Gastroesophageal sphincter (tissue), 4 donors: ENCODE results near the gene CSF1. TPM values are rescaled to one million over a fixed set of nuclear protein-coding genes. Genes with fewer than 3 reads are reported as not detected.
A peak's percentile ranks its signal among the peaks of the same experiment; 100 is the strongest.

Experiments used
- ATAC-seq: fragments of 150-250 bp; one replicate; pipeline ENCODE4 v1.9.1; 2016; ENCODE audit warnings: mild to moderate bottlenecking, moderate library complexity
- H3K27ac ChIP-seq, 4 donors: fragments of 200-600 bp; sonication (generic) in 3 of 4; 1 replicate in 3 of 4; 2 replicates in 1 of 4; pipeline ENCODE4 v1.5.1; 2016 to 2019
- H3K27me3 ChIP-seq: fragments of 200-600 bp; sonication (generic); one replicate; pipeline ENCODE4 v1.5.1; 2019
- H3K36me3 ChIP-seq, 2 donors: fragments of 200-600 bp; sonication (generic); one replicate each; pipeline ENCODE4 v1.5.1; 2019; ENCODE audit warnings: control low read depth in 1 of 2
- H3K4me1 ChIP-seq, 3 donors: fragments of 200-600 bp; sonication (generic); 1 replicate in 2 of 3; 2 replicates in 1 of 3; pipeline ENCODE4 v1.5.1; 2016 to 2019; ENCODE audit warnings: control low read depth in 2 of 3
- H3K4me3 ChIP-seq, 2 donors: fragments of 200-600 bp; sonication (generic); one replicate each; pipeline ENCODE4 v1.5.1; 2019; ENCODE audit warnings: mild to moderate bottlenecking in 1 of 2, moderate library complexity in 1 of 2
- H3K9me3 ChIP-seq, 3 donors: fragments of 200-600 bp; sonication (generic); one replicate each; pipeline ENCODE4 v1.5.1; 2017 to 2019; ENCODE audit warnings: control low read depth in 2 of 3
- EP300 ChIP-seq: sonication (generic); formaldehyde crosslinking; IDR thresholded peaks from one replicate; pipeline ENCODE4 v1.6.1; 2017; ENCODE audit warnings: antibody characterized with exemption, mild to moderate bottlenecking
- POLR2A ChIP-seq, 2 donors: fragments of 450-650 bp; IDR thresholded peaks; one replicate each; pipeline ENCODE4 v1.6.1; 2017; ENCODE audit warnings: antibody characterized with exemption in 2 of 2, mild to moderate bottlenecking in 2 of 2, moderate library complexity in 1 of 2
- POLR2AphosphoS5 ChIP-seq: sonication (generic); formaldehyde crosslinking; IDR thresholded peaks from one replicate; pipeline ENCODE4 v1.6.1; 2017; ENCODE audit warnings: antibody characterized with exemption
- WGBS, 2 donors: methylation state at CpG; one replicate each; pipeline ENCODE4 v1.1.5; 2018; ENCODE audit warnings: low coverage in 1 of 2; 5-methylcytosine and 5-hydroxymethylcytosine counted together
- total RNA-seq, 4 donors: library from RNA; depleted of rRNA; stranded (reverse); fragments of >200 nt; gene quantifications; one replicate each; pipeline ENCODE4 v1.1.0, GENCODE V29; 2016
- TF ChIP-seq, protein P1 (sequence below), 4 experiments: fragments of 200-600 bp in 2 of 4; fragments of 450-650 bp in 2 of 4; sonication (generic) in 1 of 4; IDR thresholded peaks; one replicate each; pipeline ENCODE4 v1.5.1; 2017 to 2019; ENCODE audit warnings: antibody characterized with exemption in 4 of 4, mild to moderate bottlenecking in 2 of 4, moderate library complexity in 2 of 4

The CSF1 gene
- total RNA-seq, 4 donors from 2014 or later = 29.6 to 50.8 (median 45.9) TPM

DNA sequence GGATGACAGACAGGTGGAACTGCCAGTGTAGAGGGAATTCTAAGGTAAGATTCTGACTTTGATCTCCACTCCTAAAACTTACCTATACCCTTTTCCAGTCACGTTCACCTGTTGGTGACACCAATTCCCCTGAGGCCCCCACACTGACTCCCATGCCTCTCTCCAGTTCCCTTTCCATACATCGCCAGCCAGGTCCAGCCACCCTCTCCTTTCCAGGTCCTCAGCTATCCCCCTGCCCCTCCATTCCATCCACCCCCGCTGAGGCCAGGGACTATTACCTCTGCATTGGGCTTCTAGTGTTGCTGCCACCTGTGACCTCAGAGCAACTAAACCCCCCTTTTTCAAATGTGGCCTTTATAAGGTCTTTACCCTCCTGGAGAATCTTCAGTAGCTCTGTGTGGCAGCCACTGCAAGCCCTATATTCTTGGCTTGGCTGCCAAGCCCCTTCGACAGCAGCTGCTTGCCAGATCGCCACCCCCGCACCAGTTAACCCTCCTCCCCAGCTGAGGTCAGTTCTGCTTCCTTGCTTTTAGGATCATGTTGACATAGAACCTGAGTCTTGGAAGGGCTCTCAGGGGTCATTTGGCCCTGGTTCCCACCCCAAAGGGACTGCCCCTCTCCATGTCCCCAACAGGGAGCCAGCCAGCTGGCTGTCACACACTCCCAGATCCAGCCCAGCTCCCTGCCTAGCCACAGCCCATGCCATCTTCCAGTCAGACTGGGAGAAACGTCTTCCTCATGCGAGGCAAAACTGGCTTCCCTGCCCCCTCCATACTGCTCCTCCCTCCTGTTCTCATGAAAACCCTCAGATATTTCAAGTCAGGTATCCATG is 14.7 kb downstream of the CSF1 start:
- TF ChIP-seq EP300 (no peak), POLR2A (IDR thresholded peaks at IDR 0.05) (no peak), POLR2AphosphoS5 (no peak)
- TF ChIP-seq, protein P1, sequence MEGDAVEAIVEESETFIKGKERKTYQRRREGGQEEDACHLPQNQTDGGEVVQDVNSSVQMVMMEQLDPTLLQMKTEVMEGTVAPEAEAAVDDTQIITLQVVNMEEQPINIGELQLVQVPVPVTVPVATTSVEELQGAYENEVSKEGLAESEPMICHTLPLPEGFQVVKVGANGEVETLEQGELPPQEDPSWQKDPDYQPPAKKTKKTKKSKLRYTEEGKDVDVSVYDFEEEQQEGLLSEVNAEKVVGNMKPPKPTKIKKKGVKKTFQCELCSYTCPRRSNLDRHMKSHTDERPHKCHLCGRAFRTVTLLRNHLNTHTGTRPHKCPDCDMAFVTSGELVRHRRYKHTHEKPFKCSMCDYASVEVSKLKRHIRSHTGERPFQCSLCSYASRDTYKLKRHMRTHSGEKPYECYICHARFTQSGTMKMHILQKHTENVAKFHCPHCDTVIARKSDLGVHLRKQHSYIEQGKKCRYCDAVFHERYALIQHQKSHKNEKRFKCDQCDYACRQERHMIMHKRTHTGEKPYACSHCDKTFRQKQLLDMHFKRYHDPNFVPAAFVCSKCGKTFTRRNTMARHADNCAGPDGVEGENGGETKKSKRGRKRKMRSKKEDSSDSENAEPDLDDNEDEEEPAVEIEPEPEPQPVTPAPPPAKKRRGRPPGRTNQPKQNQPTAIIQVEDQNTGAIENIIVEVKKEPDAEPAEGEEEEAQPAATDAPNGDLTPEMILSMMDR (IDR thresholded peaks at IDR 0.05) = no peak
- no peak for ATAC-seq
- Histone ChIP-seq H3K27ac (peak overlapping the region in 3 of 4 donors; percentile 44 to 80 (median 51)), H3K36me3 (peaks cover 0 to 92% of the 10 kb centered on the region in 2 donors), H3K9me3 (no peaks in the 10 kb centered on the region), H3K4me1 (peaks cover 0 to 73% (median 37%) of the 10 kb centered on the region in 3 donors), H3K4me3 (no peak overlapping the region), H3K27me3 (no peaks in the 10 kb centered on the region)
- WGBS, 2 donors = 70 to 90% methylated on average over 4 of the region's 8 CpGs

DNA sequence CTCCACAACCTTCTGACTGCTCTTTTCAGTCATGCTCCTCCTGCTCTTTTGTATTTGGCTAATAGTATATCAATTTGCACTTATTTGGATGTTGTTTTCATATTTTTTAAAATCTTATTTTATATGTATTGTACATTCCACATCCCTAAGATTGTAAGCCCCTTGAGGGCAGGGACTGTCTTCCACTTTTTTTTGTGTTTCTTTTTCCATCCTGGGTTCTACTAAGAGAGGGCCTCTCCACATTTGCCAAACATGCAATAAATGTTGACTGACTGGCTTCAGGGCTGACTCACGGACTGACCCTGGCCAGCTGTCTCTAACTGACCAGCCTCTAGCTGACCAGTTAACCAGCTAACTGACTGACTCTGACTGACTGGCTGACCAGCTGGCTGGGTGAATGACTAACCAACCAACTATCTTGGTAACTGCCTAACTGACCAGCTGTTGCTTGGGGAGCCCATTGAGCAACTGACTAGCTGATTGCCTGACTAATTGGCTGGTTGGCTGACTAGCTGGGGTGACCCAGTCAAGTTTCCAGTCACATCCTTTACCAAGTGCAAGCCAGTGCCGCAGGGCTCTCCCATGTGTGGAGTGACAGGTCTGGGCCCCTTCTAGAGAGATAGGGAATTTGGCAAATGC is 16.1 kb downstream of the CSF1 start:
- WGBS, 2 donors = no CpG with 5 or more reads among the region's 2 CpGs
- Histone ChIP-seq H3K27me3 (no peaks in the 10 kb centered on the region), H3K36me3 (peaks cover 0 to 79% of the 10 kb centered on the region in 2 donors), H3K4me1 (peaks cover 0 to 75% (median 48%) of the 10 kb centered on the region in 3 donors), H3K27ac (peak overlapping the region in 3 of 4 donors; percentile 77 to 80 (median 77)), H3K9me3 (no peaks in the 10 kb centered on the region), H3K4me3 (no peak overlapping the region)
- no peak for ATAC-seq
- TF ChIP-seq EP300 (no peak), POLR2A (IDR thresholded peaks at IDR 0.05) (no peak), POLR2AphosphoS5 (no peak)
- TF ChIP-seq, protein P1 (IDR thresholded peaks at IDR 0.05) = no peak

DNA sequence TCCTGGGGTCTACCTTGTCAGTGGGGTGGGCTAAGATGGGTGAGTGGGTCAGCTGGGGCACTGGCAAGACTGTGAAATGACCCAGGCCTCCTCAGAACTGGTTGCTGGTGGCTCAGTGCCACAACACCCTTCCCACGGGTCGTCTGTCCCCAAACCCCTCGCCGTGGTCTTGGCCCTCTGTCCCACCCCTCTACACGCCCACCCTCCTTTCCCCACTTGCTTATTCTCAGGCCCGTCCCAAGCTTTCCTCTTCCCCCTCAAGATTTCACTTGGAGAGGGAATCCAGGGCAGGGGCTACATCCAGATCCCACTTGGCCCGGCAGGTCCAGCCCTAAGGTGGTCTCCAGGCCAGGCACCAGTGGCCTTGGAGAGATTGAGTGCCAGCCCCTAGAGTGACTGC is 16.7 kb downstream of the CSF1 start:
- H3K27me3 ChIP-seq = no peaks in the 10 kb centered on the region
- ATAC-seq = no peak
- H3K36me3 ChIP-seq = peaks cover 0 to 74% of the 10 kb centered on the region in 2 donors
- peaks cover 0 to 76% (median 48%) of the 10 kb centered on the region in 3 donors for H3K4me1 ChIP-seq
- no peak overlapping the region for H3K4me3 ChIP-seq
- no peaks in the 10 kb centered on the region for H3K9me3 ChIP-seq
- WGBS, 2 donors = 100% methylated on average over 1 of the region's 7 CpGs; no CpG with 5 or more reads in 1 of the 2 donors
- H3K27ac ChIP-seq = peak overlapping the region; percentile 11 to 80 (median 77)
- TF ChIP-seq POLR2A (IDR thresholded peaks at IDR 0.05) = no peak
- TF ChIP-seq, protein P1 (IDR thresholded peaks at IDR 0.05) = no peak
- no peak for TF ChIP-seq EP300
- TF ChIP-seq POLR2AphosphoS5 = no peak

DNA sequence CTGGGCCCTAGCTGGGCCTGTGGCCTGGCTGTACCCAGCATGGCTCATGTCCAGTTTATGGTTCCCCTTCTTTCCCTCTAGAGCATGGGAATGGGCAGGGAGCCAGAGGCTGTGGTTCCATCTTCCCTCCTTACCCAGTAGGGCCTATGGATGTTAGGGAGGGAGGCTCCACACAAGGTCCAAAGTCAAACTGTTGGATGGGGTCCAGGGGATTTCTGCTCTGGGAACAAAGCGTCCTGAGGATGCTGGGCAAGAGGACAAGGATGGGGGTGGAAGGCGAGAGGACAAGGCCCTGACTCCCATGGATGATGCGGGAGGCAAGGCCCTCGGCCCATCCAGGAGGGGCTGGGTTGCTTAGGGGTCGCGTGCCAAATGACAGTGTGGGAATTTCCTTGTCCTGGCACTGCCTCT is 17.3 kb downstream of the CSF1 start:
- ATAC-seq = peak; percentile 76
- TF ChIP-seq POLR2A (IDR thresholded peaks at IDR 0.05) (no peak), POLR2AphosphoS5 (peak; percentile 88), EP300 (no peak)
- TF ChIP-seq, protein P1 (IDR thresholded peaks at IDR 0.05) = peak in 2 of 4 experiments; percentile 2 to 15
- 13 to 60% methylated on average over 3 of the region's 6 CpGs for WGBS, 2 donors

More for the DNA sequence above, 17.3 kb downstream of the CSF1 start:
- Histone ChIP-seq H3K4me3 (no peak overlapping the region), H3K27me3 (no peaks in the 10 kb centered on the region), H3K9me3 (no peaks in the 10 kb centered on the region), H3K27ac (peak overlapping the region; percentile 11 to 80 (median 77)), H3K36me3 (peaks cover 0 to 68% of the 10 kb centered on the region in 2 donors), H3K4me1 (peaks cover 0 to 74% (median 48%) of the 10 kb centered on the region in 3 donors)
